H1 (cell line): ENCODE data around the gene HES2.

Experiments used
- BRCA1 ChIP-seq: IDR thresholded peaks from 2 replicates; pipeline ENCODE4 v1.6.1; 2012; ENCODE audit warnings: low read depth, low read length, improper control_type of control experiment
- CBX5 ChIP-seq: fragments of 300-800, 300-1000 bp; sonication (generic); IDR thresholded peaks from 2 replicates; pipeline ENCODE4 v1.7.1; 2016; ENCODE audit warnings: antibody characterized with exemption, low read length, low read depth
- CBX8 ChIP-seq: fragments of 300-800, 300-1000 bp; sonication (generic); IDR thresholded peaks from 2 replicates; pipeline ENCODE4 v1.7.1; 2016; ENCODE audit warnings: low read depth, low read length, borderline replicate concordance
- CTCF ChIP-seq, 3 experiments: IDR thresholded peaks; 1 replicate in 2 of 3; 2 replicates in 1 of 3; pipeline versions ENCODE4 v1.5.1 to v1.6.1; 2011; ENCODE audit warnings: low read length in 3 of 3, mild to moderate bottlenecking in 3 of 3, inconsistent platforms in 2 of 3, low read depth in 1 of 3, moderate library complexity in 1 of 3; ENCODE audit not compliant: insufficient read depth in 1 of 3; ENCODE audit errors: control extremely low read depth in 1 of 3
- EP300 ChIP-seq, 2 experiments: IDR thresholded peaks; 1 replicate in 1 of 2; 2 replicates in 1 of 2; pipeline ENCODE4 v1.6.1; 2011 to 2012; ENCODE audit warnings: low read depth in 2 of 2, low read length in 2 of 2, mild to moderate bottlenecking in 2 of 2, borderline replicate concordance in 1 of 2, inconsistent platforms in 1 of 2, moderate library complexity in 1 of 2
- JUND ChIP-seq: IDR thresholded peaks from 2 replicates; pipeline ENCODE4 v1.6.1; 2011; ENCODE audit warnings: mild to moderate bottlenecking, improper control_type of control experiment, low read length
- MAFK ChIP-seq: IDR thresholded peaks from 2 replicates; pipeline ENCODE4 v1.6.1; 2012; ENCODE audit warnings: low read depth, mild to moderate bottlenecking, improper control_type of control experiment, low read length
- RAD21 ChIP-seq, 2 experiments: IDR thresholded peaks in 1 of 2; conservative IDR thresholded peaks in 1 of 2; 2 replicates each; pipeline ENCODE4 v1.6.1; 2011; ENCODE audit warnings: low read depth in 2 of 2, low read length in 2 of 2, improper control_type of control experiment in 1 of 2, inconsistent platforms in 1 of 2, mild to moderate bottlenecking in 1 of 2, moderate library complexity in 1 of 2
- RFX5 ChIP-seq: IDR thresholded peaks from 2 replicates; pipeline ENCODE4 v1.6.1; 2011; ENCODE audit warnings: low read depth, low read length, improper control_type of control experiment, borderline replicate concordance
- SIN3A ChIP-seq, 2 experiments: IDR thresholded peaks in 1 of 2; conservative IDR thresholded peaks in 1 of 2; 2 replicates each; pipeline ENCODE4 v1.6.1; 2011 to 2012; ENCODE audit warnings: low read length in 2 of 2, improper control_type of control experiment in 1 of 2, low read depth in 1 of 2, mild to moderate bottlenecking in 1 of 2
- TF ChIP-seq, protein P1 (sequence below): IDR thresholded peaks from 2 replicates; pipeline ENCODE4 v1.6.1; 2011; ENCODE audit warnings: low read length, improper control_type of control experiment

DNA sequence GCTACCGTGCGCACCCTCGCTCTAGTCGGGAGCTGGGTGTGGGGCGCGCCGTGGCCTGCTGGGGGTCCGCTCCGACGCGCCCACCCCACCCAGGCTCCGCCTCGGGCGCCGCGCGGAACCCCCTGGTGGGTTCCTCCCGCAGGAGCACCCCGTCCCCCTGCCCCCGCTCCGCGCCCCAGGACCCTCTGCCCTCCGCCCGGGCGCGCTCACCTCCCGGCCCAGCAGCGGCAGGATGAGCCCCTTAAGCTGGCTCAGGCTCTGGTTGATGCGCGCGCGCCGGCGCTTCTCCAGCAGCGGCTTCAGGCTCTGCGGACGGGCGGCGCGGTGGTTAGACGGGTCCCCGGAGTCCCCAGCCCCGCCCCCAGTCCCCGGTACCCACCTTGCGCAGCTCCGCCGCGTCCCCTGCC, 319 bp downstream of the HES2 start:
- TF ChIP-seq CTCF (IDR thresholded peaks at IDR 0.05; ENCODE audit: control extremely low read depth in 1 of 3, insufficient read depth in 1 of 3, low read depth in 1 of 3, low read length in 3 of 3) (no peak), RFX5 (no peak), EP300 (IDR thresholded peaks at IDR 0.05; ENCODE audit: borderline replicate concordance in 1 of 2, low read depth in 2 of 2, low read length in 2 of 2) (no peak), CBX8 (no peak), MAFK (no peak), RAD21 (IDR thresholded peaks at IDR 0.05 in 1 of 2, conservative IDR thresholded peaks at IDR 0.05 in 1 of 2; ENCODE audit: low read depth in 2 of 2, low read length in 2 of 2) (no peak), CBX5 (no peak), BRCA1 (no peak), SIN3A (conservative IDR thresholded peaks at IDR 0.05 in 1 of 2, IDR thresholded peaks at IDR 0.05 in 1 of 2; ENCODE audit: low read depth in 1 of 2, low read length in 2 of 2) (no peak), JUND (no peak)
- TF ChIP-seq, protein P1, sequence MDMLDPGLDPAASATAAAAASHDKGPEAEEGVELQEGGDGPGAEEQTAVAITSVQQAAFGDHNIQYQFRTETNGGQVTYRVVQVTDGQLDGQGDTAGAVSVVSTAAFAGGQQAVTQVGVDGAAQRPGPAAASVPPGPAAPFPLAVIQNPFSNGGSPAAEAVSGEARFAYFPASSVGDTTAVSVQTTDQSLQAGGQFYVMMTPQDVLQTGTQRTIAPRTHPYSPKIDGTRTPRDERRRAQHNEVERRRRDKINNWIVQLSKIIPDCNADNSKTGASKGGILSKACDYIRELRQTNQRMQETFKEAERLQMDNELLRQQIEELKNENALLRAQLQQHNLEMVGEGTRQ: no peak
